ENCODE data around the gene SLMAP.
"Not testable (repeated sequence)": the region's sequence is repeated elsewhere in the genome, so short reads cannot be mapped to it uniquely, and the experiment has no call there.

The SLMAP gene

GRCh38 chr3:57856675-57857074 lies 100.6 kb downstream of the SLMAP start:
- TF ChIP-seq, protein P1, sequence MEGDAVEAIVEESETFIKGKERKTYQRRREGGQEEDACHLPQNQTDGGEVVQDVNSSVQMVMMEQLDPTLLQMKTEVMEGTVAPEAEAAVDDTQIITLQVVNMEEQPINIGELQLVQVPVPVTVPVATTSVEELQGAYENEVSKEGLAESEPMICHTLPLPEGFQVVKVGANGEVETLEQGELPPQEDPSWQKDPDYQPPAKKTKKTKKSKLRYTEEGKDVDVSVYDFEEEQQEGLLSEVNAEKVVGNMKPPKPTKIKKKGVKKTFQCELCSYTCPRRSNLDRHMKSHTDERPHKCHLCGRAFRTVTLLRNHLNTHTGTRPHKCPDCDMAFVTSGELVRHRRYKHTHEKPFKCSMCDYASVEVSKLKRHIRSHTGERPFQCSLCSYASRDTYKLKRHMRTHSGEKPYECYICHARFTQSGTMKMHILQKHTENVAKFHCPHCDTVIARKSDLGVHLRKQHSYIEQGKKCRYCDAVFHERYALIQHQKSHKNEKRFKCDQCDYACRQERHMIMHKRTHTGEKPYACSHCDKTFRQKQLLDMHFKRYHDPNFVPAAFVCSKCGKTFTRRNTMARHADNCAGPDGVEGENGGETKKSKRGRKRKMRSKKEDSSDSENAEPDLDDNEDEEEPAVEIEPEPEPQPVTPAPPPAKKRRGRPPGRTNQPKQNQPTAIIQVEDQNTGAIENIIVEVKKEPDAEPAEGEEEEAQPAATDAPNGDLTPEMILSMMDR (IDR thresholded peaks at IDR 0.05; ENCODE audit: extremely low read depth, missing control alignments) = no peak
- no peak for DNase-seq (ENCODE audit: low spot score)

GRCh38 chr3:57862894-57863293 lies 106.8 kb downstream of the SLMAP start:
- TF ChIP-seq, protein P1 (IDR thresholded peaks at IDR 0.05; ENCODE audit: extremely low read depth, missing control alignments) = no peak
- DNase-seq (ENCODE audit: low spot score) = no peak

GRCh38 chr3:57863380-57863779 lies 107.3 kb downstream of the SLMAP start:
- DNase-seq (ENCODE audit: low spot score) = no peak
- TF ChIP-seq, protein P1 (IDR thresholded peaks at IDR 0.05; ENCODE audit: extremely low read depth, missing control alignments) = no peak

DNA sequence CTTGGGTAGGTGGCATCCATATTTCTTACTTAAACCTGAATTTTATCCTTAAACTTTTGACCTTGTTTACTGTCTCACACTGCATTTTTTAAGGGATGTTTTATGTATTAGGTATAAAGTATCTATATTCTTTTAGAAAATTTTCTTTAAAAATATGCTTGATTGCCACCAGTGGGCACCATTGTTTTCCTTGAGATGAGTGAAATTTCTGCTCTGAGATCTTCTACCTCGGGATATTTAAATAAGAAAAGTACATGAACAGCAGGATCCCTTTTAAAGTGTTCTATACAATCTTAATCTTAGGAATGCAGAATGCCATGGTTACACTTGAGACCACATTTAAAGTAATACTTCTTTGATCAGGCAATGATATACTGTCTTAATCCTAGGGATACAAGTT lies 108.7 kb downstream of the SLMAP start:
- TF ChIP-seq, protein P1 (IDR thresholded peaks at IDR 0.05; ENCODE audit: extremely low read depth, missing control alignments) = no peak
- DNase-seq (ENCODE audit: low spot score) = no peak

GRCh38 chr3:57869110-57869509 lies 113.0 kb downstream of the SLMAP start:
- DNase-seq (ENCODE audit: low spot score) = not testable (repeated sequence)

DNA sequence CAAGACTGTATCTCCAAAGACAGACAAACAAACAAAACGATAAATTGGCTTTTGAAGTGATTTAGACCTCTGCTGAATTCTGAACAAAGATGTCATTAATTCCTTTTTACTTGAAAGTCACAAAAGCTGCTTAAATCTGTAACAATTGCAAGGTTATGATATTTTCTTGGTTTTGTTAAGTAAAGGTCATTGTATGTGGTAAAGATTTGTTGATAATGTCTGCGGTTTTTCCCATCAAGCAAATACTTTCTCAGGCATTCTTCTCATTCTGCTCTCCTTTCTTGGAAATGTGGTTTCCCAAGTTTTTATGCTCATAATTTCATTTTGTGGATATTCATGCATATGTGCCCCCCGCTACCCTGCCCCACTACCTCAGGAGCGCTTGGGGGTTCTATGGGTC lies 116.5 kb downstream of the SLMAP start:
- TF ChIP-seq, protein P1 (IDR thresholded peaks at IDR 0.05; ENCODE audit: extremely low read depth, missing control alignments) = no peak
- no peak for DNase-seq (ENCODE audit: low spot score)

DNA sequence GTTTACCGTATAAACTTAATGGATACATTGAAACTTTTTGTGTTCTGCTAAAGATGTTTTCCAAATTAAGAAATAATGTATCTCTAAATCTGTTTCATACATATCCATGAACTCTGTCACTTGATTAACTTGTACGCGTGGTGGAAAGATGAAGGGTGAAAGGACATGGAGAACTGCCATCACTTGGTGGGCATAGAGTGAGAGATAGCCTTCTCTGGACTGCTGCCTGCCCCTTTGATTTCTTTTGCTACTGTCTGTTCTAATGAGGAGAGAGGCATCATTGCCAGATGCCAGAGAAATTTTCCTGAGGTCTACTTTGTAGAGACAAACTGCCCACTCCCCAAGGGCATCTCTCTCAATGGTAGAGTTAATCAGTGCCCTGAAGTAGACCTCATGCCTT lies 120.5 kb downstream of the SLMAP start:
- TF ChIP-seq, protein P1 (IDR thresholded peaks at IDR 0.05; ENCODE audit: extremely low read depth, missing control alignments) = no peak
- no peak for DNase-seq (ENCODE audit: low spot score)

- DNase-seq (ENCODE audit: low spot score) = no peak
Observed at GRCh38 chr3:57877116-57877515, 121.0 kb downstream of the SLMAP start.

DNA sequence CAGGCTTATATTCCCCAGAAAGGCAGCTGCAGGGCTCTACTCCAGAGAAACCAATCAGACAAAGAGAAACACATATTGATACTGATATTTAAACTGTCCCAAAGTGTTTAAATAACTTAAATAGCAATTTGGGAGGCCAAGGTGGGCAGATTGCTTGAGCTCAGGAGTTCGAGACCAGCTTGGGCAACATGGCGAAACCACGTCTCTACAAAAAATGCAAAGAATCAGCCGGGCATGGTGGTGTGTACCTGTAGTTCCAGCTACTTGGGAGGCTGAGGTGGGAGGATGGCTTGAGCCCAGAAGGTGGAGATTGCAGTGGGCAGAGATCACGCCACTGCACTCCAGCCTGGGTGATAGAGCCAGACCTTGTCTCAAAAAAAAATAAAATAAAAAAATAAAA lies 128.3 kb downstream of the SLMAP start:
- not testable (repeated sequence) for DNase-seq (ENCODE audit: low spot score)

More at GRCh38 chr3:57877116-57877515, 121.0 kb downstream of the SLMAP start:
- TF ChIP-seq, protein P1 (IDR thresholded peaks at IDR 0.05; ENCODE audit: extremely low read depth, missing control alignments) = no peak

Measured in GM20000 (cell line).